Mucosa of rectum (tissue), 2 donors: ENCODE measurements around the gene CNOT1.
"Not testable (repeated sequence)": the region's sequence is repeated elsewhere in the genome, so short reads cannot be mapped to it uniquely, and the experiment has no call there.

ENCODE experiments used
- H3K27ac ChIP-seq, 2 donors: one replicate each; pipeline ENCODE4 v1.7.0; 2013; ENCODE audit warnings: inconsistent platforms in 2 of 2, low read depth in 2 of 2, low read length in 2 of 2
- H3K27me3 ChIP-seq, 2 donors: one replicate each; pipeline ENCODE4 v1.7.0; 2013; ENCODE audit warnings: low read length in 2 of 2; ENCODE audit not compliant: control insufficient read depth in 2 of 2, insufficient read depth in 2 of 2
- H3K36me3 ChIP-seq, 2 donors: one replicate each; pipeline ENCODE4 v1.7.0; 2013; ENCODE audit warnings: low read length in 2 of 2; ENCODE audit not compliant: control insufficient read depth in 2 of 2, insufficient read depth in 2 of 2
- H3K4me1 ChIP-seq, 2 donors: one replicate each; pipeline ENCODE4 v1.7.0; 2013; ENCODE audit warnings: low read length in 2 of 2, mild to moderate bottlenecking in 1 of 2; ENCODE audit not compliant: control insufficient read depth in 2 of 2, insufficient read depth in 2 of 2
- H3K4me3 ChIP-seq, 2 donors: one replicate each; pipeline ENCODE4 v1.7.0; 2013; ENCODE audit warnings: low read length in 2 of 2
- H3K9ac ChIP-seq, 2 donors: one replicate each; pipeline ENCODE4 v1.7.0; 2013; ENCODE audit warnings: low read length in 2 of 2, low read depth in 1 of 2, mild to moderate bottlenecking in 1 of 2
- H3K9me3 ChIP-seq, 2 donors: one replicate each; pipeline ENCODE4 v1.7.0; 2013; ENCODE audit warnings: low read length in 2 of 2; ENCODE audit not compliant: control insufficient read depth in 2 of 2
- donor health status: healthy.
- donor health status: Normal muscosa, but diverticular disease.

Gene CNOT1

DNA sequence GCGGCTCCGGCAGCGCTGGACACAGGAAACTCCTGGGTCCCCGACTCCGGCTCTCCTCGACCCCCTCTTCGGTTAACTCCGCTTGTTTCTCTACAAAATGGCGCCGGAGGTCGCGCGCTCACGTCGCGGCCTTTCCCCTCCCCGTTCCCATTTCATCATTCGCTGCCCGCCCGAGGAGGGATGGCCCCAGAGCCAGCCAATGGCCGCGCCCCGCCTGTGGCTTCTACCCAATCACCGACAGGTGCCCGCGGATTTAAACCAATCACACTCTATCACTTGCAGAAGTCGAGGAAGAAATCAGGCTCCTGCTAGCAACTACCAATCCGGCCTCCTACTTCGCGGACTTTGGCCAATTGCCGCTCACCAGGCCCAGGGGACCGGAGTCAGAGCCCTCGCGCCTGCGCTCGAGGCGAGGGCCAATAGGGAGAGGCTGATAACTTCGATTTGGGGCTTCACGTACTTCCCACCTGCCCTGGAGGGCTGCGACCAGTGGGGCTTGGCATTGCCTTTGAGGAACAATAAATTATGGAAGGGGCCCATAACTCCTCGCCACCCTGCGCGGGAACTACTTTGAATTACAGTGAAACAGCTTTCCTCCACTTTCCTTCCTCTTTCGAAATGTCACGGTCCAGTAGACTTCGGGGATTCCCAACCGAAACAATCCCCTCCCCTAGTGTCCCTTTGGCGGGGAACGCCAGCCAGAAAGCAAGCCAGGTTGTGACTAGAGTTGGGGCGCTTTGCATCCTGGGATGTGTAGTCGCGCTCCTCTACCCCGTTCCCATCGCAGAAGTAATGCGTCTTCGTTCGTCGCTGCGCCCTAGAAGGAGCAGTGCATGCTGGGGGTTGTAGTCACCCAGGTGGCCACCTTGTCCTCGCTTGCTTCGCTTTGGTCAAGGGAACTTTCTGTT lies at the start of gene CNOT1:
CNOT1 (minus strand) TSS at position 94 of the 908 bp plus-strand sequence. CDS start 30,489 bp downstream, outside the sequence.
- Histone ChIP-seq H3K36me3 (no peaks in the 10 kb centered on the region), H3K27me3 (no peaks in the 10 kb centered on the region), H3K4me1 (peaks cover 0 to 14% of the 10 kb centered on the region in 2 donors), H3K4me3 (peak within 1 kb of the TSS; percentile 95 to 97), H3K9me3 (no peaks in the 10 kb centered on the region), H3K27ac (peak within 1 kb of the TSS; percentile 96 to 99), H3K9ac (peak within 1 kb of the TSS; percentile 96 to 100)

DNA sequence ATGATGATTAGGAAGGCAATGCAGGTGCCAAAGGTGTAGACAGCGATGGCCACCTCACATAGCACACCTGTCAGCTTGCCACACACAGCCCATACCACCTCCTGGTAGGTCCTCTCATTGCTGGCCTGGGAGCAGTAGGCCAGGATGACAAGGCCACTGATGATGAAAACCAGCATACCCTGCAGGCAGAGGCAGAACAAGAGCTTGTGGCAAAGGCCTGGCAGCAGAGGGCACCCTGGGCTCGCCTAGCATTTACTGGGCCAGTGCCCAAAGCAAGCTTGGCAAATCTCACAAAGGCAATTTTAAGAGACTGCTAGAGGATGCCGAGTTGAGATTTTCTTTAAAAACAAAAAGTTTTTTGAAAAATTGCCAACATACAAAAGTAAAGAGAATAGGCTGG lies 49.1 kb upstream of the CNOT1 start:
- Histone ChIP-seq H3K4me3 (no peak overlapping the region), H3K9me3 (no peaks in the 10 kb centered on the region), H3K4me1 (peaks cover 4 to 5% of the 10 kb centered on the region in 2 donors), H3K27me3 (no peaks in the 10 kb centered on the region), H3K27ac (no peak overlapping the region), H3K36me3 (peaks cover 13 to 15% of the 10 kb centered on the region in 2 donors), H3K9ac (no peak overlapping the region)

DNA sequence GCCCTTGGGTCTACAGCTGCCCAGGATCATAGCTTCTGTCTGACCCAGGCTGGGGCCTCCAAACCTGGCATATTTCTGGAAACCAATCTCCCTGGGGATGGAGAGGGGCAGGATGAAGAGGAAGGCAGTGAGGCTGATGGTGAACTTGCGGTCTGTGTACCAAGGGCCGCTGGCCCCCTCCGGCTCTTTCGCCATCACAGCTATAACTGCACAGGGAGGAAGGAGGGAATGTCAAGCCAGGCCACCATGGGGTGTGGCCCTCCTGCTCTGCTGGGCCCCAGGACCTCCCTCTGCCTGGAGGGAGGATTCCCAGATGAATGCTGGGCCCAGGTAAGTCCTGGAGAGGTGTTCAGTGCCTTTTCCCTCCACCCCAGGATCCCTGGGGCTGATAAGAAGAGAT lies 48.6 kb upstream of the CNOT1 start:
- Histone ChIP-seq H3K27ac (no peak overlapping the region), H3K27me3 (no peaks in the 10 kb centered on the region), H3K4me1 (peaks cover 0 to under 1% of the 10 kb centered on the region in 2 donors), H3K9ac (no peak overlapping the region), H3K9me3 (no peaks in the 10 kb centered on the region), H3K4me3 (no peak overlapping the region), H3K36me3 (peaks cover 13 to 15% of the 10 kb centered on the region in 2 donors)

DNA sequence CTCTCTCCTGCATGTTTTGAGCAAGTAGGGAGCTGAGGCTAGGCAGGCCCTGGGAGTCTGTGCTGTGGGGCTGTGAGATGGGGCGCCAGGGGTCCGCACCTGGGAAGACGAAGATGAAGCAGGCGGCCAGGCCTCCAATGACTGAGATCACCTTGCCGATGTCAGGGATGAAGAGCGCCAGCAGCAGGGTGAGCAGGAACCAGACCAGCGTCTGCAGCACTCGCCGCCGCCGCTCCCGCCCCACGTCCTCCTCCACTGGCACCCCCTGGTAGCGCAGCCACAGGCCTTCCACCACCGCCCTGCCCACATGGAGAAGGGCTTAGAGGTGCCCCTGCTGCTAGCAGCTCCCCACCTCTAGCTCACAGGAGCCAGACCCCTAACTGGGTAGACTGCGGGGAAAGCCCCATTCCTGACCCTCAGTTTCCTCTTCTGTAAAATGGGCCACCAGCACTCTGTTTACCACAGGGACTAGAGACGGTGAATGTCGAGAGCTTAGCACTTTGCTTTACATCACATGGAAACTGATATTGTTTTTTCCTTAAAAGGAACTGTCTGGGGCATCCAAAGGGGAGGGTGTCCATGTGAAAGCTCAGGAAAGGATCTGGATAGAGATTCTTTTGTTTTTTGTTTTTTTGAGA lies 41.4 kb upstream of the CNOT1 start:
- Histone ChIP-seq H3K36me3 (peaks cover 17 to 26% of the 10 kb centered on the region in 2 donors), H3K9ac (no peak overlapping the region), H3K9me3 (no peaks in the 10 kb centered on the region), H3K4me3 (no peak overlapping the region), H3K27ac (no peak overlapping the region), H3K4me1 (no peaks in the 10 kb centered on the region), H3K27me3 (no peaks in the 10 kb centered on the region)

DNA sequence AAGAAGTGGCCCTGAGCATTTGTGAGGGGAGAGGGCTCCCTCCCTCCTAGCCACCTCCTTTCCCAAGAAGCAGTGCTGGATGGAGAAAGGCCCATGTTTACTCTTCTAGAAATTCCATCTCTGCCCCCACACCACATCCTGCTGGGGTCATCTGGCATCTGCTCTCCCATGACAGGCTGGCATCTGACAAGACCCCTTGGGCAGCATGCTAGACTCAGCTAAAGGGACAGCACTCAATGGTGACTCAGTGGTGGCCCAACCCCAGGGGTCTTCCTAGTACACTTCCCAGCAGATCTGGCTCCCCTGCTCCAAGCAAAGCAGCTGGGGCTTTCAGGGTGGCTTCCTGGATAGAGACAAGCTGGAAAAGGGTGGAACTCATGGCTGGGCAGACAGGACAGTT lies 40.6 kb upstream of the CNOT1 start:
- Histone ChIP-seq H3K4me1 (no peaks in the 10 kb centered on the region), H3K27ac (no peak overlapping the region)

DNA sequence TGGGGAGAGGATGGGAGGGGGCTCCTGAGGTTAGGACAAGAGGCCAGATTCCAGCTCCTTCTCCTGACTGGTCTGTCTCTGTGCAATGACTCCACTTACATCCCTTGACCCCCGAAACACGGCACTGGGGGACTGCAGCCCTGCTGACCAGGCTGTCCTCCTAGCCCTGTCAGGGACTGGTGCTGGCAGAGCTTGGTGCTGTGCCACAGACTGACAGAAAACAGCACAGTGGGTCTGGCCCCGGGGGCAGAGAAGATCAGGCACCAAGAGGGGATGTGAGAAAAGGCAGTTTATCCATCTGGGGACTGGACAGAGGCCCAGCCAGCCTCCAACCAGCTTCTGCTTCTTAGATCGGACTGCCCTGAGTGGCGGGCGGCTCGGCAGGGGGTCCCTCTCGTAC lies 35.6 kb upstream of the CNOT1 start:
- no peaks in the 10 kb centered on the region for H3K9me3 ChIP-seq
- no peak overlapping the region for H3K9ac ChIP-seq
- H3K36me3 ChIP-seq: peaks cover 10 to 13% of the 10 kb centered on the region in 2 donors
- H3K4me1 ChIP-seq: no peaks in the 10 kb centered on the region
- no peaks in the 10 kb centered on the region for H3K27me3 ChIP-seq
- no peak overlapping the region for H3K4me3 ChIP-seq
- no peak overlapping the region for H3K27ac ChIP-seq

More for the DNA sequence above, 40.6 kb upstream of the CNOT1 start:
- H3K4me3 ChIP-seq: no peak overlapping the region
- H3K36me3 ChIP-seq: peaks cover 17 to 23% of the 10 kb centered on the region in 2 donors
- no peaks in the 10 kb centered on the region for H3K9me3 ChIP-seq
- no peak overlapping the region for H3K9ac ChIP-seq
- no peaks in the 10 kb centered on the region for H3K27me3 ChIP-seq

DNA sequence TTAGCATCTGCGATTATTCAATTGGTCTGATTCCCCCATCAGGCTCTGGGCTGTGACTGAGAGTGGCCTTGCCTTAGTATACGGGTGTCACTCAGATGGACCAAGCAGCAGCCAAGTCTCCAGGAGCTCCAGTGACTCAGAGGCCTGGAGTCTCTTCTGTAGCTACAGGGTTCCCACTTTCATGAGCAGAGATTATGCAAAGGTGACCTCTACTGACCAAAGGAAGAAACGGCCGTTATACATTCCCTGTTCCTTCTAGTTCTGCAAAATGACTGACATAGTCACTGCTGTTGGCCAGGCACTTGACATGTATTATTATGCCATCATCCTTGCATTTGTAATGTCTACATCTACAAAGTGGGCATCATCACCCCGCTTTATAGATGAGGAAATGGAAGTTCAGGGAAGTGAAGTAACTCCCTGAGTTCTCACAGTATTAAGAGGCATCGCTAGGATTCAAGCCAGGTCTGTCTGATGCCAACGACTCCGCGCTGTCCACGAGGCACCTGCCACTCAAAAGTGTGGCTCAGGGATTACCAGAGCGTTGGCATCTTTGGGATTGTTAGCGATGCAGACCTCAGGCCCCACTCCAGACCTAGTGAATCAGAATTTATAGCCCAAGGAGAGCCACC lies 31.7 kb upstream of the CNOT1 start:
- H3K9me3 ChIP-seq: no peaks in the 10 kb centered on the region
- no peak overlapping the region for H3K9ac ChIP-seq
- no peaks in the 10 kb centered on the region for H3K4me1 ChIP-seq
- H3K27me3 ChIP-seq: no peaks in the 10 kb centered on the region
- H3K36me3 ChIP-seq: no peaks in the 10 kb centered on the region
- H3K4me3 ChIP-seq: no peak overlapping the region
- H3K27ac ChIP-seq: no peak overlapping the region

DNA sequence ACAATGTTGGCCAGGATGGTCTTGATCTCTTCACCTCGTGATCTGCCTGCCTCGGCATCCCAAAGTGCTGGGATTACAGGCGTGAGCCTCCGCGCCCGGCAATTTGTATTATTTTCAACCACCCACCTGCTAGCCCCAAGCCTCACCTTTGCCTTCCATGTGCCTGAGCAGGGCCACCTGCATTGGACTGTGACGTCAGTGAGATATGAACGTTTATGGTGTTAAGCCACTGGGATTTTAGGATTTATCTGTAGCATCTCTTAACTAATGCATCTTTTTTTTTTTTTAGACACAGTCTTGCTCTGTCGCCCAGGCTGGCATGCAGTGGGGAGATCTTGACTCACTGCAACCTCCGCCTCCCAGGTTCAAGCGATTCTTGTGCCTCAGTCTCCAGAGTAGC lies 30.3 kb upstream of the CNOT1 start:
- not testable (repeated sequence) for H3K27me3 ChIP-seq, H3K36me3 ChIP-seq, H3K4me1 ChIP-seq, H3K9ac ChIP-seq, H3K9me3 ChIP-seq, H3K4me3 ChIP-seq, H3K27ac ChIP-seq

DNA sequence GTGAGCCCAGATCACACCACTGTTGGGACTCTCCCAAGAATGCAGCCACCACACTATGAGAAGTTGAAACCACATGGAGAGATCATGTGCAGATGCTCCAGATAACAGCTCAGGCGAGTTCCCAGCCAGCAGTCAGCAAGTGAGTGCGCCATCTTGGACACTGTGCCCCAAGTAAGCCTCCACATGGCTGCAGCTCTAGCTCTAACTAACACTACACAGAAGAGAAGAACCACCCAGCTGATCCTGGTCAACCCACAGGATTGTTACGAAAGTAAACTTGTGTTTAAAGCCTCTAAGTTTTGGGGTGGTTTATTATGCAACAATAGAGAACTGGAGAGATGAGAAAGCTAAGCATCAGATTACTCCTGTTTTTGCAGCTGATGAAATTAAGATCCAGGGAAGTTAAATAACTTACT lies 29.2 kb upstream of the CNOT1 start:
- Histone ChIP-seq H3K27ac (no peak overlapping the region), H3K4me3 (no peak overlapping the region), H3K27me3 (no peaks in the 10 kb centered on the region), H3K4me1 (peaks cover 2 to 7% of the 10 kb centered on the region in 2 donors), H3K9me3 (no peaks in the 10 kb centered on the region), H3K9ac (no peak overlapping the region), H3K36me3 (no peaks in the 10 kb centered on the region)

DNA sequence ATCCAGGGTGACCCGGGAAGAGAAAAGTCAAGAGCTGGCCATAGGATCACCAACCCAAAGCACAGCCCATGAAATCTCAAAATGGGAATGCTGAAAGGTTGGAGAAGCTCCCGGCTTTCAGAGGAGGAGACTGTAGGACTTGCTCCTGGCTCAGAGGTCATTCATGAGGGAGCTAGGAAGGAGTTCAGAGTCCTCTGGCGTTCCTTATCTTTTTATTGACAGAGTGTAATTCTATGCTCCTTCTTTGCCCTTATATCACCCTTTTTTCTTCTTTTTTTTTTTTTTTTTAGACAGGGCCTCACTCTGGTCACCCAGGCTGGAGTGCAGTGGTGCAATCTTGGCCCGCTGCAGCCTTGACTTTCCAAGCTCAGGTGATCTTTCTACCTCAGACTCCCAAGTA lies 27.3 kb upstream of the CNOT1 start:
- H3K9me3 ChIP-seq: no peaks in the 10 kb centered on the region

More for the DNA sequence above, 27.3 kb upstream of the CNOT1 start:
- no peaks in the 10 kb centered on the region for H3K27me3 ChIP-seq
- peak overlapping the region in 1 of 2 donors; percentile 47 for H3K27ac ChIP-seq
- no peak overlapping the region for H3K4me3 ChIP-seq
- H3K4me1 ChIP-seq: peaks cover 2 to 7% of the 10 kb centered on the region in 2 donors
- no peak overlapping the region for H3K9ac ChIP-seq
- H3K36me3 ChIP-seq: no peaks in the 10 kb centered on the region
